Measurements from ENCODE around the gene SSBP3. TPM values are rescaled to one million over a fixed set of nuclear protein-coding genes. Genes with fewer than 3 reads are reported as not detected.

Gene SSBP3
- total and polyA plus RNA-seq, 9 of the 15 experiments (the other 6 are each of a cell fraction or from before 2014, with no cell fraction given): 8.7 to 108 (median 33.8) TPM

- TF ChIP-seq MGA (IDR thresholded peaks at IDR 0.05) (no peak), ZNF740 (CRISPR knock-in tag; IDR thresholded peaks at IDR 0.05) (no peak), ZNF740 (tag; IDR thresholded peaks at IDR 0.05) (no peak), ELK3 (CRISPR knock-in tag; IDR thresholded peaks at IDR 0.05) (no peak), CREM (IDR thresholded peaks at IDR 0.05; ENCODE audit: low read depth) (no peak), HDGF (IDR thresholded peaks at IDR 0.05) (no peak), ARNT (IDR thresholded peaks at IDR 0.05) (no peak), EWSR1 (IDR thresholded peaks at IDR 0.05; ENCODE audit: borderline replicate concordance, low read depth, partially characterized antibody) (no peak), ZNF518B (CRISPR knock-in tag; IDR thresholded peaks at IDR 0.05) (no peak), POLR2G (IDR thresholded peaks at IDR 0.05; ENCODE audit: low read depth, low read length) (no peak), NEUROD1 (IDR thresholded peaks at IDR 0.05; ENCODE audit: borderline replicate concordance, low read depth, low read length, partially characterized antibody) (no peak), NFXL1 (CRISPR knock-in tag; IDR thresholded peaks at IDR 0.05) (no peak)
Measured at GRCh38 chr1:54250670-54251069, 155.5 kb downstream of the SSBP3 start (continued).
